ENCODE data around the gene DEPDC1. TPM values are rescaled to one million over a fixed set of nuclear protein-coding genes. Genes with fewer than 3 reads are reported as not detected.

The DEPDC1 gene
- total RNA-seq, 6 experiments from 2014 or later, result 0.15 to 1.4 (median 0.43) TPM; not detected in 1

- intact Hi-C loops (cut with DNase I), result no loop called here
- no peaks in the 10 kb centered on the region for H3K9me3 ChIP-seq
Observed at GRCh38 chr1:68528243-68528642, 31.4 kb upstream of the DEPDC1 start.

GRCh38 chr1:68525781-68526180, 28.9 kb upstream of the DEPDC1 start:
- 60% methylated on average over 1 of the region's 2 CpGs for WGBS (ENCODE audit: insufficient coverage, low coverage, low lambda C conversion rate, missing lambda C conversion rate)
- intact Hi-C loops (cut with DNase I), result no loop called here
- Histone ChIP-seq H3K9me3 (no peaks in the 10 kb centered on the region), H3K27ac (no peak overlapping the region), H3K36me3 (no peaks in the 10 kb centered on the region), H3K27me3 (no peaks in the 10 kb centered on the region), H3K4me3 (no peak overlapping the region), H3K4me1 (no peaks in the 10 kb centered on the region)
- no peak for ATAC-seq
- TF ChIP-seq CTCF (IDR thresholded peaks at IDR 0.05), result no peak
- no peak for TF ChIP-seq POLR2A (IDR thresholded peaks at IDR 0.05)
- DNase-seq, result no peak

More at GRCh38 chr1:68528243-68528642, 31.4 kb upstream of the DEPDC1 start:
- H3K27me3 ChIP-seq, result no peaks in the 10 kb centered on the region
- ATAC-seq (no peak), DNase-seq (no peak)
- TF ChIP-seq POLR2A (IDR thresholded peaks at IDR 0.05), result no peak
- TF ChIP-seq CTCF (IDR thresholded peaks at IDR 0.05), result no peak
- H3K4me1 ChIP-seq, result no peaks in the 10 kb centered on the region
- 100% methylated on average over 3 of the region's 3 CpGs for WGBS (ENCODE audit: insufficient coverage, low coverage, low lambda C conversion rate, missing lambda C conversion rate)
- H3K4me3 ChIP-seq, result no peak overlapping the region
- H3K27ac ChIP-seq, result no peak overlapping the region
- H3K36me3 ChIP-seq, result no peaks in the 10 kb centered on the region

- Histone ChIP-seq H3K27ac (no peak overlapping the region), H3K27me3 (no peaks in the 10 kb centered on the region), H3K9me3 (no peaks in the 10 kb centered on the region), H3K4me1 (no peaks in the 10 kb centered on the region), H3K4me3 (no peak overlapping the region), H3K36me3 (no peaks in the 10 kb centered on the region)
- DNase-seq, result no peak
- intact Hi-C loops (cut with DNase I), result no loop called here
- no peak for ATAC-seq
- no peak for TF ChIP-seq POLR2A (IDR thresholded peaks at IDR 0.05)
- no peak for TF ChIP-seq CTCF (IDR thresholded peaks at IDR 0.05)
Observed at GRCh38 chr1:68521286-68521685, 24.4 kb upstream of the DEPDC1 start.

- no peak for ATAC-seq
- H3K27ac ChIP-seq, result no peak overlapping the region
- H3K4me1 ChIP-seq, result no peaks in the 10 kb centered on the region
- TF ChIP-seq POLR2A (IDR thresholded peaks at IDR 0.05) (no peak), CTCF (IDR thresholded peaks at IDR 0.05) (no peak)
- H3K27me3 ChIP-seq, result no peaks in the 10 kb centered on the region
- DNase-seq, result no peak
- intact Hi-C loops (cut with DNase I), result no loop called here
- H3K9me3 ChIP-seq, result no peaks in the 10 kb centered on the region
- H3K36me3 ChIP-seq, result no peaks in the 10 kb centered on the region
- 61% methylated on average over 2 of the region's 2 CpGs for WGBS (ENCODE audit: insufficient coverage, low coverage, low lambda C conversion rate, missing lambda C conversion rate)
- no peak overlapping the region for H3K4me3 ChIP-seq
Observed at GRCh38 chr1:68516066-68516465, 19.2 kb upstream of the DEPDC1 start.

- no peak for TF ChIP-seq CTCF (IDR thresholded peaks at IDR 0.05)
- TF ChIP-seq POLR2A (IDR thresholded peaks at IDR 0.05), result no peak
- H3K9me3 ChIP-seq, result no peaks in the 10 kb centered on the region
- WGBS (ENCODE audit: insufficient coverage, low coverage, low lambda C conversion rate, missing lambda C conversion rate), result 90% methylated on average over 2 of the region's 2 CpGs
Observed at GRCh38 chr1:68511254-68511653, 14.4 kb upstream of the DEPDC1 start.

More at GRCh38 chr1:68511254-68511653, 14.4 kb upstream of the DEPDC1 start:
- Histone ChIP-seq H3K27ac (no peak overlapping the region), H3K4me1 (no peaks in the 10 kb centered on the region), H3K36me3 (no peaks in the 10 kb centered on the region), H3K4me3 (no peak overlapping the region), H3K27me3 (no peaks in the 10 kb centered on the region)
- intact Hi-C loops (cut with DNase I), result no loop called here
- no peak for ATAC-seq
- DNase-seq, result no peak
